ENCODE results near the gene ARHGAP26. TPM values are rescaled to one million over a fixed set of nuclear protein-coding genes. Genes with fewer than 3 reads are reported as not detected.
A peak's percentile ranks its signal among the peaks of the same experiment; 100 is the strongest.

ARHGAP26 gene
- total and polyA plus RNA-seq, 2 of the 4 experiments (the other 2 are of a cell fraction) = 0.54 to 0.56 TPM

- no peak for DNase-seq
- POLR2A ChIA-PET (ENCODE audit: unreplicated experiment) = no interaction called here
- H3K14ac ChIP-seq (replicated peaks; ENCODE audit: low read depth, low read length) = peak overlapping the region; percentile 90
- H2BK15ac ChIP-seq (ENCODE audit: low read depth, low read length) = peak overlapping the region; percentile 97; the same call in 1 of the 3 replicates
- H3K23ac ChIP-seq (ENCODE audit: low read depth, low read length) = peak overlapping the region; percentile 88; the same call in 1 of the 2 replicates
- H2AK5ac ChIP-seq (ENCODE audit: low read depth, low read length) = peak overlapping the region; percentile 92; the same call in 1 of the 2 replicates
- ATAC-seq (ENCODE audit: low read depth) = no peak
- no peak overlapping the region for H3K4me2 ChIP-seq (ENCODE audit: low read depth, low read length)
- dilution Hi-C loops (cut with HindIII; ENCODE audit: low sequenced_read_pairs, unreplicated experiment) = no loop called here
- peak overlapping the region; percentile 91 for H4K91ac ChIP-seq (ENCODE audit: insufficient read depth, low read depth, low read length)
- H2AK9ac ChIP-seq (replicated peaks; ENCODE audit: low read depth, low read length, poor library complexity) = no peak overlapping the region
- intact Hi-C loops (cut with micrococcal nuclease) = loop anchor here (2.0 kb wide), 1 partner anchor 45 kb away; the partner anchor contains the start of gene ARHGAP26
- CTCF ChIA-PET = interaction anchor here (1.1 kb wide), 1 partner anchor 17 kb away, joined by 5 read pairs; no protein-coding TSS in a partner anchor
- H4K20me1 ChIP-seq (ENCODE audit: insufficient read depth, low read length) = no peaks in the 10 kb centered on the region
- H2BK5ac ChIP-seq (ENCODE audit: low read depth, low read length, poor library complexity, severe bottlenecking) = peak overlapping the region; percentile 90
- no peak overlapping the region for H3K56ac ChIP-seq (ENCODE audit: extremely low read depth, insufficient read depth, low read length)
- H4K5ac ChIP-seq (ENCODE audit: low read depth, low read length) = peak overlapping the region; percentile 77
- no peaks in the 10 kb centered on the region for H3K9me3 ChIP-seq (ENCODE audit: control insufficient read depth, insufficient read depth, low read length)
- peaks cover 10% of the 10 kb centered on the region for H3K9me1 ChIP-seq (ENCODE audit: insufficient read depth, low read length)
- TF ChIP-seq MAZ (IDR thresholded peaks at IDR 0.05; ENCODE audit: borderline replicate concordance, low read depth, low read length) (no peak), MAFK (IDR thresholded peaks at IDR 0.05; ENCODE audit: low read depth, low read length) (no peak), BHLHE40 (IDR thresholded peaks at IDR 0.05; ENCODE audit: low read depth, low read length) (no peak), RFX5 (IDR thresholded peaks at IDR 0.05; ENCODE audit: low read depth, low read length) (no peak), CEBPB (IDR thresholded peaks at IDR 0.05; ENCODE audit: low read depth, low read length) (no peak; the same call in 1 of the 2 replicates)
- TF ChIP-seq, protein P1, sequence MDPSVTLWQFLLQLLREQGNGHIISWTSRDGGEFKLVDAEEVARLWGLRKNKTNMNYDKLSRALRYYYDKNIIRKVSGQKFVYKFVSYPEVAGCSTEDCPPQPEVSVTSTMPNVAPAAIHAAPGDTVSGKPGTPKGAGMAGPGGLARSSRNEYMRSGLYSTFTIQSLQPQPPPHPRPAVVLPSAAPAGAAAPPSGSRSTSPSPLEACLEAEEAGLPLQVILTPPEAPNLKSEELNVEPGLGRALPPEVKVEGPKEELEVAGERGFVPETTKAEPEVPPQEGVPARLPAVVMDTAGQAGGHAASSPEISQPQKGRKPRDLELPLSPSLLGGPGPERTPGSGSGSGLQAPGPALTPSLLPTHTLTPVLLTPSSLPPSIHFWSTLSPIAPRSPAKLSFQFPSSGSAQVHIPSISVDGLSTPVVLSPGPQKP (IDR thresholded peaks at IDR 0.05; ENCODE audit: borderline replicate concordance, low read depth, low read length) = no peak
- TF ChIP-seq, protein P2, sequence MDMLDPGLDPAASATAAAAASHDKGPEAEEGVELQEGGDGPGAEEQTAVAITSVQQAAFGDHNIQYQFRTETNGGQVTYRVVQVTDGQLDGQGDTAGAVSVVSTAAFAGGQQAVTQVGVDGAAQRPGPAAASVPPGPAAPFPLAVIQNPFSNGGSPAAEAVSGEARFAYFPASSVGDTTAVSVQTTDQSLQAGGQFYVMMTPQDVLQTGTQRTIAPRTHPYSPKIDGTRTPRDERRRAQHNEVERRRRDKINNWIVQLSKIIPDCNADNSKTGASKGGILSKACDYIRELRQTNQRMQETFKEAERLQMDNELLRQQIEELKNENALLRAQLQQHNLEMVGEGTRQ (IDR thresholded peaks at IDR 0.05; ENCODE audit: low read depth, low read length) = no peak
- 80% methylated on average over 3 of the region's 4 CpGs; no CpG with 5 or more reads in 1 of the 2 experiments for WGBS, 2 experiments (ENCODE audit: extremely low coverage in 2 of 2, insufficient read length in 1 of 2)
- peak overlapping the region; percentile 67 to 83; a peak in 3 of 4 replicates for H4K8ac ChIP-seq (ENCODE audit: low read depth in 2 of 2, low read length in 2 of 2)
- peaks cover 10% of the 10 kb centered on the region for H3K4me1 ChIP-seq (ENCODE audit: control insufficient read depth, insufficient read depth, low read length)
- in situ Hi-C loops (cut with MboI; ENCODE audit: low sequenced_read_pairs) = no loop called here
- H3K18ac ChIP-seq (ENCODE audit: low read depth, low read length) = peak overlapping the region; percentile 86
- H3K27me3 ChIP-seq (ENCODE audit: control insufficient read depth, insufficient read depth, low read length) = peaks cover 5% of the 10 kb centered on the region; the same call in 1 of the 2 replicates
- peak overlapping the region; percentile 96 for H3K4ac ChIP-seq (ENCODE audit: low read depth, low read length)
- H3K79me1 ChIP-seq (ENCODE audit: low read depth in 1 of 2, low read length in 2 of 2) = 0 out of 4 replicates have a peak, but pooled peaks cover 0 to 3% of the 10 kb centered on the region in 2 experiments
- no peak overlapping the region for H3K9ac ChIP-seq (ENCODE audit: low read depth, low read length)
- peak overlapping the region; percentile 95 for H2BK120ac ChIP-seq (ENCODE audit: low read depth, low read length)
- H2BK20ac ChIP-seq (ENCODE audit: low read depth, low read length) = peak overlapping the region; percentile 98
- H2AFZ ChIP-seq (replicated peaks; ENCODE audit: low read length, poor library complexity) = no peak overlapping the region
- BruUV-seq (replicated peaks) = no TSS peak
- no peak overlapping the region for H3K4me3 ChIP-seq (ENCODE audit: insufficient read depth, low read depth, low read length)
- no peaks in the 10 kb centered on the region for H3K36me3 ChIP-seq (ENCODE audit: control insufficient read depth, insufficient read depth, low read length)
- peak overlapping the region; percentile 61; the same call in 1 of the 2 replicates for H3K27ac ChIP-seq (ENCODE audit: insufficient read depth, low read length)
These were observed 44.7 kb upstream of the ARHGAP26 start for GRCh38 chr5:142725231-142726187.
